VCaP (cell line): ENCODE measurements around the gene KCNAB3.
A peak's percentile ranks its signal among the peaks of the same experiment; 100 is the strongest.

Experiments used
- H3K27ac ChIP-seq: fragments of 450-650 bp; 2 replicates; pipeline ENCODE4 v1.5.1; 2017
- TF ChIP-seq, protein P1 (sequence below): fragments of 450-650 bp; conservative IDR thresholded peaks from 2 replicates; pipeline ENCODE4 v1.5.1; 2017; ENCODE audit warnings: mild to moderate bottlenecking, moderate library complexity

Gene KCNAB3

DNA sequence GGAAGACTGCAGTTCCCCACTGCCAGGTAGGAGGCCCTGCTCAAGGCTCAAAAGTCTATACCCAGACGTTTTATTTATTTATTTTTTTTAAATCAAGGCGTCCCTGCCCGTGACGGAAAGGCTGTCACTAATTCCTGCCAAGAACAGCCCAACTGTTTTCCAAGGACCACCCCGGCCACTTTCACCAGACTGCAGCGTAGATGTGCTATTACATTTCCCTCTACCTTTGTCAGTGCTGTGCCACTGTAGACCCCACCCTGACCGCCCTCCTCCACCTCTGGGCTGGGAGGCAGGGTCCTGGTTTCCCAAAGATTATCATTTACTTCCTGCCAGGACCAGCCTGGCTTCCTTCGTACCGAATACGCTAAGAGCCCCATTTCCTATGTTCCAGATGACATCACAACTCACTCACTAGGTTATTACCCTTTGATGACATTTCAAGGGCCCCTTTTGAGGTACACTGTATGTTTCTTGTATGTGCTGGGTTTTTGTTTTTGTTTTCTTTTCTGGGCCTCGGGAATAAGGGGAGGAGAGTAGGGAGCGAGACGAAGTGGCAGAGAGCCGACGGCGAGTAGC lies 7.3 kb downstream of the KCNAB3 start:
- no peak overlapping the region for H3K27ac ChIP-seq
- TF ChIP-seq, protein P1, sequence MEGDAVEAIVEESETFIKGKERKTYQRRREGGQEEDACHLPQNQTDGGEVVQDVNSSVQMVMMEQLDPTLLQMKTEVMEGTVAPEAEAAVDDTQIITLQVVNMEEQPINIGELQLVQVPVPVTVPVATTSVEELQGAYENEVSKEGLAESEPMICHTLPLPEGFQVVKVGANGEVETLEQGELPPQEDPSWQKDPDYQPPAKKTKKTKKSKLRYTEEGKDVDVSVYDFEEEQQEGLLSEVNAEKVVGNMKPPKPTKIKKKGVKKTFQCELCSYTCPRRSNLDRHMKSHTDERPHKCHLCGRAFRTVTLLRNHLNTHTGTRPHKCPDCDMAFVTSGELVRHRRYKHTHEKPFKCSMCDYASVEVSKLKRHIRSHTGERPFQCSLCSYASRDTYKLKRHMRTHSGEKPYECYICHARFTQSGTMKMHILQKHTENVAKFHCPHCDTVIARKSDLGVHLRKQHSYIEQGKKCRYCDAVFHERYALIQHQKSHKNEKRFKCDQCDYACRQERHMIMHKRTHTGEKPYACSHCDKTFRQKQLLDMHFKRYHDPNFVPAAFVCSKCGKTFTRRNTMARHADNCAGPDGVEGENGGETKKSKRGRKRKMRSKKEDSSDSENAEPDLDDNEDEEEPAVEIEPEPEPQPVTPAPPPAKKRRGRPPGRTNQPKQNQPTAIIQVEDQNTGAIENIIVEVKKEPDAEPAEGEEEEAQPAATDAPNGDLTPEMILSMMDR = no peak

DNA sequence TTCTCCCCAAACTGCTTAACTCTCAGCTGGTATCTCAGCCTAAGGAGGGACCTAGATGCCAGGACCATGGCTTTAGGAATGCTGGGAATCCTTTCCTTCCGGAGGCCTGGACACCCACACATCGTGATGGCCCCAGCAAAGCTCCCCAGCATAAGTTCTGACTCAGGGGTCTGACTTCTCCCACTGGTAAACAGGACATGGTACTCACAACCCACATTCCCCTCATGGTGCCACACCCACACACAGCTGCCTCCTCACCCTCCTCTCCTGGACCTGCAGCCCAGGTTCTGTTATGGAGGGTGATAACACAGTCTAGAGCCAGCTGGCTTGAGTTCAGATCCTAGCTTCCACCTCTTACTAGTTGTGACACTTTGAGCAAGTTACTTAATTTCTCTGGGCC lies 12.8 kb downstream of the KCNAB3 start:
- TF ChIP-seq, protein P1 = no peak
- H3K27ac ChIP-seq = no peak overlapping the region

DNA sequence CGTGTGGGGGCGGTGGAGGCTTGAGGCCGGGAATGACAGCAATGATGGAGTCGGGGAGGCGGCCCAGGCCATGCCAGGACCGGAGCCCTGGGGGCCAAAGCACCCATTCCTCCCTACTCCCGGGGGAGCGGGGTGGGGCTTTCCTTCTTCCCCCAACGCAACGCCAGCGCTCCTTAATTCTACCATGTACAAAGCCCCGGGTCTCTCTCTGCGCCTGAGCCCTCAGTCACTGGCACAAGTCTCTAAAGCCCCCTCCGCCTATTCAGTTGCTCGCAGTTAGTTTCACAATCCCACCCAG lies 13.3 kb downstream of the KCNAB3 start:
- peak overlapping the region; percentile 81 for H3K27ac ChIP-seq
- TF ChIP-seq, protein P1 = no peak

DNA sequence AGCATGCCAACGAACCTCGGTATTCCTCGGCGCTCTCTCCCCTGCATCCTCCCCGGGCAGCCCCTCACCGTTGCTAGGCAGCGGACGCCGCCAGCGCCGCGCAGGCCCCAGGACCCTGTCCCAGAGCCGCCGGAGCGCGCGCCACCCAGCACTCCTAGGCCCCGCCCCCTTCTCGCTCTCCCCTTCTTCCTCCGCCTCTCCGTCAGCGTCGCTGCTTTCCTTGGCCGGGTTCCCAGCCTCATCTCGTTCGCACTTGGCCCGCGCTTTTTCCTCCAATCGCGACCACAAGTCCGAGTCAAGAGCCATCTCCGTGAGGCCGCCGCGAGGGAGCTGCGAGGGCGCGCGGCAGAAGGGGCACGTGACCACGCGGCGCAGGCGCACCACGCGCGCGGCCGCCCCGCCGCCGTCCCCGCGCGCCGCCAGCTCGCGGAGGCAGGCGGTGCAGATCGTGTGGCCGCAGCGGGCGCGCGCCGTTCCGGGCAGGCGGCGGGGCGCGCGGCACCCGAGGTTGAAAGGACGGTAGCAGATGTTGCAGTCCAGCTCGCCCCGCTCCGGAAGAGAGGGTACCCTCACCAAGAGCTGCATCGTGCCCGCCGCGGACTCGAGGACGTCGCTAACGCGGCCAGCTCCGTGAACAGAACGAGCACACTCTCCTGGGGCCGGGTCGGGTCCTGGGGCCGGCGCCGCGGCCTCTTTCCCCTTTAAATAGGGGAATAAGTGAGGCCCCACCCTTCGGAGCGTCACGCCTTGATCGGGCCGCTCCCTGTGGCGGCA lies 13.9 kb downstream of the KCNAB3 start, which contains the start of gene RNF227:
Gene RNF227, minus strand, starts transcription at position 679 of the 774 bp plus-strand sequence. Its CDS starts 94 bp downstream, at position 585.
- H3K27ac ChIP-seq = peak within 1 kb of the TSS; percentile 81
- TF ChIP-seq, protein P1 = no peak

DNA sequence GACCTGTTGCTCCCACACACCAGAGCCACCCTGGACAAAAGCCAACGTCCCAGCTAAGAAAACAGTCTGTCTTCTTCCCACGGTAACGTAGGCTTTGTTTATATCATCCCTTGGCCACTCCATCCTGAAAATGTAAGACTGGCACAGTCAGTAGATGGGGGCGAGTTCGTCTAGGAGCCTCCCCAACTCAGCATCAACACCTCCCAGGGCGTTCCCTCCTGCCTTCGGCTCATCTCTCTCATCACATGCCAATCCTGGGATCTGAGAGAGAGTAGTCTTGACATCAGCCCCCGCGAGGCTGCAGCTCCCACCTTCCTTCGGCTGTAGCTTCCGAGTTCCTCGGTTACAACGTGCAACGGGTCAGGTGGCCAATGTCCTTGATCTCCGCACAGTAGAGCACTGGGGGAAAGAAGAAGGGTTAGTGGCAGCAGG lies 14.5 kb downstream of the KCNAB3 start:
- TF ChIP-seq, protein P1 = no peak
- H3K27ac ChIP-seq = peak overlapping the region; percentile 81

DNA sequence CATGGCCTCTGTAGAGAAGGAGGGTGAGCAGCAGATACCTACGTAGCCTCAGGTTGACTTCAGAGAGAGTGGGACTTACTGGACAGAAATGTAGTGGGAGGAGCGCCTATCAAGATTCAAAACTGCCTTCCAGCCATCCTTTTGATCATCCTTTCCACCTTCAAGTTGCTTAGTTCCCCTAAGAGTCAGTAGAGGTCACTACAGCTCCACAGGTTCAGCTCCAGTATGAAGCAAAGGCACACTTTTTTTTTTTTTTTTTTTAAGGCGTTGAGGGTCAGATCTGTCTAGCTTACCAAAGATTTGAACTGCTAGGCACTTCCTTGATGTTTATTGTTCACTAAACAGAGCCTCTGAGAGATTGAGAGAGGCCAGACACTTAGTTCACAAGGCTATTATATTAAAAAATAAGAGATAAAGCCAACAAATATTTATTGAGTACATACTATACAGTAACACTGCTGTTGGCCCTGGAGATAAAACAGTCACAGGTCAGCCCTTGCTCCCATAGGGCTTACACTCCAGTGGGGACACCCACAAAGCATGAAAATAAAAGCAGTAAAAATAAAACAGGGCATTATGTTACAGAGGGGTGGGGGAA lies 16.6 kb downstream of the KCNAB3 start:
- TF ChIP-seq, protein P1 = peak; percentile 71
- no peak overlapping the region for H3K27ac ChIP-seq

DNA sequence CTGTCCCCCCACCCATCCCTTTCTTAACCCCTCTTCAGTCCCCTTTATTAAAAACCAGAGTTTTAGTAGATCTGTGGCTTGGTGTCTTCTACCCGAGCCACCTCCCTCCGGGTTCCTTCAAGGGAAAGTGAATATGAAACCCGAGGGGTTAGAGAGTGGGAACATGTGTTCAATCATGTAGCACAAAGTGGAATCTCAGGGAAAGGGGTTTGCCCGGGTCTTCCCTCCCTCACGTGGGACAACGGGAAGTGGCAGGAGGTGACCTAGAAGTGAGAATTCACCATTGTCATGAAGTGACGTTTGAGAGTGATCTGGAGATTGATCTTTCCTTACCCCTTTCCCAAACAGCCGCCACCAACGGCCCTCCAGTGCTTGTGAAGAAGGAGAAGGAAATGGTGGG lies 18.5 kb downstream of the KCNAB3 start:
- TF ChIP-seq, protein P1 = no peak
- H3K27ac ChIP-seq = no peak overlapping the region
